Body of pancreas (tissue), 4 donors: ENCODE measurements around the gene AMPD2.

Experiments used
- CTCF ChIP-seq, 7 experiments: fragments of 450-650 bp in 4 of 7; fragments of 200-600 bp in 3 of 7; sonication (generic) in 3 of 7; IDR thresholded peaks; one replicate each; pipeline ENCODE4 v1.5.1; 2016 to 2019; ENCODE audit warnings: antibody characterized with exemption in 7 of 7
- POLR2A ChIP-seq, 3 donors: fragments of 450-650 bp; IDR thresholded peaks; one replicate each; pipeline ENCODE4 v1.6.1; 2016; ENCODE audit warnings: antibody characterized with exemption in 3 of 3, mild to moderate bottlenecking in 2 of 3

- TF ChIP-seq POLR2A (IDR thresholded peaks at IDR 0.05) (no peak), CTCF (IDR thresholded peaks at IDR 0.05) (no peak)
These were observed 16.7 kb downstream of the AMPD2 start for GRCh38 chr1:109636201-109636952.
